ENCODE results near the gene PITPNM1.

GRCh38 chr11:67534070-67534679 is 29.0 kb upstream of the PITPNM1 start:
- TF ChIP-seq CTCF (conservative IDR thresholded peaks at IDR 0.05; ENCODE audit: low read depth, low read length) (no peak), EZH2 (IDR thresholded peaks at IDR 0.05; ENCODE audit: low read length, unreplicated experiment) (no peak), EZH2phosphoT487 (IDR thresholded peaks at IDR 0.05; ENCODE audit: borderline replicate concordance, low read length) (no peak)
